Right cardiac atrium (tissue), 5 donors: ENCODE results near the gene FGF13. TPM values are rescaled to one million over a fixed set of nuclear protein-coding genes. Genes with fewer than 3 reads are reported as not detected.

Experiments used
- ATAC-seq, 2 donors: fragments of 200-7000 bp; cut with Tn5 transposase; one replicate each; pipeline versions ENCODE4 v1.8.0 to v1.9.1; 2020; ENCODE audit warnings: moderate library complexity in 2 of 2, mild to moderate bottlenecking in 1 of 2
- DNase-seq, 3 donors: peaks; one replicate each; pipeline ENCODE4 v3.0.0-alpha.2; 2020
- H3K27ac ChIP-seq: one replicate; pipeline ENCODE4 v1.5.1; 2013; ENCODE audit warnings: mild to moderate bottlenecking, low read length, control low read depth, moderate library complexity
- H3K27me3 ChIP-seq: one replicate; pipeline ENCODE4 v1.6.1; 2013; ENCODE audit not compliant: control insufficient read depth, insufficient read depth
- H3K4me1 ChIP-seq: one replicate; pipeline ENCODE4 v1.6.1; 2013; ENCODE audit warnings: low read length; ENCODE audit not compliant: control insufficient read depth, insufficient read depth
- H3K4me3 ChIP-seq: one replicate; pipeline ENCODE4 v1.5.1; 2013; ENCODE audit warnings: low read length, control low read depth
- H3K9me3 ChIP-seq: one replicate; pipeline ENCODE4 v1.6.1; 2013; ENCODE audit warnings: low read length; ENCODE audit not compliant: control insufficient read depth
- WGBS: extraction: QIAGEN DNeasy Blood & Tissue Kit; methylation state at CpG from one replicate; pipeline ENCODE4 v1.1.7; 2013; 5-methylcytosine and 5-hydroxymethylcytosine counted together
- intact Hi-C, 4 donors: fragments of 100-400 bp; cut with DNase I; formaldehyde crosslinking; loops; one replicate each; pipeline versions ENCODE4 v1.11.0 to v1.14.0; 2022 to 2023
- microRNA-seq, 2 donors: library from miRNA; unstranded; fragments of <30 nt; microRNA quantifications; one replicate each; pipeline ENCODE4 v1.2.0, GENCODE V29; 2020 to 2021
- polyA plus RNA-seq: library from polyadenylated mRNA; stranded (reverse); fragments of 200-250 nt; gene quantifications from one replicate; pipeline ENCODE4 v1.2.3, GENCODE V29; 2013
- total RNA-seq, 4 donors: library from RNA; stranded (reverse); fragmentation: NEBNext Ultra II Directional; extraction: Animal tissue kit (Norgen Biotek cat#: 25700); gene quantifications; one replicate each; pipeline ENCODE4 v1.2.1, GENCODE V29; 2021
- donor health status: healthy with polysubstance abuse.
- donor health status: DM: no; HTN: yes; CAD: no.
- donor health status: DM: no; HTN: no; CAD: no.
- donor health status: DM: no; HTN: yes; CAD: no; lungs with severe emphysema.
- donor health status: DM: yes; HTN: yes; CAD: no.

Gene FGF13
- total and polyA plus RNA-seq, 5 donors, result 1.6 to 5.8 (median 3.1) TPM

DNA sequence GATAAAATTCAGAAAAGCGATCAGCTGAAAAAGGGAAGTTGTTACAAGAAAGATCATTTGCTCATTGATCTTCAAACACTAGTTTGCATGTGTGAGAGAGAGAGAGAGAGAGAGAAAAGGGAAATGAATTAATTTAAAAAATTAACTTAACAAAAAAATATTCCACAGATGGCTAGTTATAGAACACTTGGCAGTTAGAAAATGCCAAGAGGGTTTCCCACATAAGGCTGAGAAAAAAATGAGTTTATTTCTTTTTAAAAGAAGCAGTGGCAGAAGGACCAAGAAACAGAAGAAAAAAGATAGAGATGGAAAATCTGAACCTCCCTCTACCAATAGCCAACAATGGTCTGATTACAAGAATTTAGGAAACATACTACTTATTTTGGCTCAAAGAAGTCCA, 47.1 kb downstream of the FGF13 start:
- no peaks in the 10 kb centered on the region for H3K9me3 ChIP-seq
- H3K4me1 ChIP-seq, result no peaks in the 10 kb centered on the region
- no peak overlapping the region for H3K4me3 ChIP-seq
- DNase-seq, result no peak
- intact Hi-C loops, result no loop called here
- no peak overlapping the region for H3K27ac ChIP-seq
- no peak for ATAC-seq
- no peaks in the 10 kb centered on the region for H3K27me3 ChIP-seq
- WGBS, result 100% methylated on average over 1 of the region's 1 CpG

DNA sequence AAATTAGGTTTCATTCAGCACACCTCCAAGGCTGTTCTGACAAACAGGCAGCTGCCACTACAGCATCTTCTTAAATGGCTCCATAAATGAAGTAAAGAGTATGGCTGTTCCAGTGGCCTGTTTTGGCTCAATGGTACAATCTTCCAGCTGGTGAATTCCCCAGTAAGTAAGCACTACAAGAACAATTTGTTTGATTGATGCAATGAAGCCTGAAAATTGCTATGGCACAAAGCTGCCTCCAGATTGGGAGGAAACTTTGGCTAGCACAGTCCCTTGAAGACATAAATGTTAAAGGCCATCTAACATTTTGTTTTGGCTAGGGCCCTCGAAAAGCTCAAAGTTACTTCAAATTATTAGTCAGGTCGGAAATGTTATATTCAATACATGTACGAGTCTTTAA, 47.5 kb downstream of the FGF13 start:
- H3K9me3 ChIP-seq, result no peaks in the 10 kb centered on the region
- H3K27me3 ChIP-seq, result no peaks in the 10 kb centered on the region
- intact Hi-C loops, result no loop called here
- H3K4me3 ChIP-seq, result no peak overlapping the region
- no peak overlapping the region for H3K27ac ChIP-seq
- H3K4me1 ChIP-seq, result no peaks in the 10 kb centered on the region
- DNase-seq, result no peak
- 82% methylated on average over 3 of the region's 3 CpGs for WGBS
- no peak for ATAC-seq

DNA sequence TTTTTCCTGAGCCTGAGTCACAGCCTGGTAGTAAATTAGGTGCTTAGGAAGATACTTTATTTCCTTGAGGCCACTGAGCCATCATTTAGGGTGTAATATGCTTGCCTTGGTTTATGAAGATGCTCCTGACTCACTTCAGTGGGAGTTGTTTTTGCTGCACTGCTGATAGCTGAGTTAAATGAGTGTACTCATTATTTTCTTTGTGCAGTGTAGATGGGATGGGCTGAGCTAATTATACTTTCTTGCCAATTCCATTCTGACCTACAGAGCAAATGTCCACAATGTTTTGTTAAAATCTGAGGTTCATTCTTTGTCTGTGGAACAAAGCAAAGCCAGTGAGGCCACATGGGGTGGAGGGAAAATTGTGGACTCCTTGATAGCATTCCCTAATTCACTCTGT, 60.0 kb downstream of the FGF13 start:
- Histone ChIP-seq H3K9me3 (no peaks in the 10 kb centered on the region), H3K27me3 (no peaks in the 10 kb centered on the region), H3K27ac (no peak overlapping the region), H3K4me1 (no peaks in the 10 kb centered on the region), H3K4me3 (no peak overlapping the region)
- DNase-seq (no peak), ATAC-seq (no peak)
- intact Hi-C loops, result no loop called here

DNA sequence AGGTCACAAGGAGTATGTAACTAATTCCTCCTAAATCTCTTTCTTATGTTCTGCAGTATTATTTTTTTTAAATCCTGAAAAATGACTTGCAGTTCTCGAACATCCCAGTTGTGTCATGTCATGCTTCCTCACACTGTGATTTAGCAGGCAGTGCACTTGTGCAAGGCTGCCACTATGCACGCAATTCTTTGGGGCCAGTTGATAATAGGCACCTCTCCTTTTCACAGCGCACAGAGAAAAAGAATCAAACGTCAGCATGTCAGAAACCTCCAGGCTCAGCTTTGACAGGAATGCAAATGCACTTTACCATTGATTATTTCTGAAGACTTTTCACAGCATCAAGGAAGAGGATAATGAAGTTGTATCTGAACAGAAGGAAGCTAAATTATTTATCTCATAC, 62.9 kb downstream of the FGF13 start:
- Histone ChIP-seq H3K27ac (no peak overlapping the region), H3K9me3 (no peaks in the 10 kb centered on the region), H3K27me3 (no peaks in the 10 kb centered on the region), H3K4me3 (no peak overlapping the region), H3K4me1 (no peaks in the 10 kb centered on the region)
- intact Hi-C loops, result no loop called here
- ATAC-seq (no peak), DNase-seq (no peak)
- 47% methylated on average over 4 of the region's 4 CpGs for WGBS

DNA sequence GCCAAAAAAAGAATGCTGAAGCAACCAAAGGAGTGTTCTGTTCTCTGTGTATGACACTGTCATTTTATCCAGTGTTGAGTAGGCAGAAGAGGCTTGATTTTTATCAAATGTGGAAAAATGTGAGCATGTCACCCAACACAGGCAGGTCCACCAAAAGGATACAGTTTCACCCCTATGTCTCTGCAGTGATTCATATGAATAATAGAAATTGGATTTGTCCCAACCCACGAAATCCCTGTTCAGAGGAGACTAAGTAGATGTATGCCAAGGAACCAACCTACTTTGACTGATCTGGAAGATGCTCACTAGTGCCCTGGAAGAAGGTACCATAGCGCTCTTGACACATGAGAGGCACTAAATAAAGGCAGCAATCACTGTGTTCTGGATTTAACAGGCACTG, 72.5 kb downstream of the FGF13 start:
- 59% methylated on average over 2 of the region's 2 CpGs for WGBS
- no peak for DNase-seq
- intact Hi-C loops, result no loop called here

More for the DNA sequence above, 72.5 kb downstream of the FGF13 start:
- no peak for ATAC-seq
- Histone ChIP-seq H3K4me1 (no peaks in the 10 kb centered on the region), H3K27ac (no peak overlapping the region), H3K4me3 (no peak overlapping the region), H3K9me3 (no peaks in the 10 kb centered on the region), H3K27me3 (no peaks in the 10 kb centered on the region)

Small RNA genes lying within 50 kb of the gene (microRNA-seq; reads per million reads assigned to microRNA genes)
- 0 to 2.1 reads per million in 2 donors for gene MIR504
